Activated CD8-positive, alpha-beta memory T cell treated with anti-CD3 and anti-CD28 coated beads, Interleukin-2, amount 50 U/mL, for 48 hours (primary cell): ENCODE measurements around the gene OLR1.

Source experiments
- DNase-seq: peaks from one replicate; pipeline ENCODE4 v3.0.0-alpha.2; 2020

OLR1 gene

GRCh38 chr12:10151621-10152020 is 20.3 kb downstream of the OLR1 start:
- no peak for DNase-seq

GRCh38 chr12:10147714-10148403 is 24.1 kb downstream of the OLR1 start:
- no peak for DNase-seq

GRCh38 chr12:10142976-10143589 is 28.8 kb downstream of the OLR1 start:
- no peak for DNase-seq

DNA sequence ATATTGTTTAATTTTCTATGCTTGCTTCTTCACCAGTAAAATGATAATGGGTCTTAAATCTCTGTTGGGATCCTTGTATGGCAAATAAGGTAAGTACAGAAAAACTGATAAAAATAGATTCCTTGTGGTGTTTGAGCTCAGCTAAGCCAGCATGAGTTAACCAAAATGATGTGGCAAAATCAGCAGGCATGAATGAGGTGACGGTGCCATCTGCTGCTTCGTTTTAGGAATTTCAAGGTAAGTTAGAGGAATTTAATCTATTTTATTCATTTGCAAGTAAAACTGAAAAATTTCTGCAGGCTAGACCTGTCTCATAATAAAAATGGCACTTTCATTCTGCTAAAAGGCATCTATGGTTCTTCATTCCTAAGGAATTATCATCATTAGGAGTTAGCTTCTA is 31.9 kb downstream of the OLR1 start:
- DNase-seq: no peak

GRCh38 chr12:10136637-10137205 is 35.2 kb downstream of the OLR1 start:
- no peak for DNase-seq

DNA sequence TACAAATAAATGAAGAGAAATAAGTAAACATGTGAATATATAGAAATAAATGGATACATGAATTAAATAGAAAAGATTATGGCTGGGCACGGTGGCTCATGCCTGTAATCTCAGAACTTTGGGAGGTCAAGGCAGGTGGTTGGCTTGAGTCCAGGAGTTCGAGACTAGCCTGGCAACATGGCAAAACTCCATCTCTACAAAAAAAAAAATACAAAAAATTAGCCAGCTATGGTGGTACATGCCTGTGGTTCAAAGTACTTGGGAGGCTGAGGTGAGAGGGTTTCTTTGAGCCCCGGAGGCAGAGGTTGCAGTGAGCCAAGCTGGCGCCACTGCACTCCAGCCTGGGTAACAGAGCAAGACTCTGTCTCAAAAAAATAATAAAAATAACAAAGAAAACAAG is 36.8 kb downstream of the OLR1 start:
- no peak for DNase-seq

DNA sequence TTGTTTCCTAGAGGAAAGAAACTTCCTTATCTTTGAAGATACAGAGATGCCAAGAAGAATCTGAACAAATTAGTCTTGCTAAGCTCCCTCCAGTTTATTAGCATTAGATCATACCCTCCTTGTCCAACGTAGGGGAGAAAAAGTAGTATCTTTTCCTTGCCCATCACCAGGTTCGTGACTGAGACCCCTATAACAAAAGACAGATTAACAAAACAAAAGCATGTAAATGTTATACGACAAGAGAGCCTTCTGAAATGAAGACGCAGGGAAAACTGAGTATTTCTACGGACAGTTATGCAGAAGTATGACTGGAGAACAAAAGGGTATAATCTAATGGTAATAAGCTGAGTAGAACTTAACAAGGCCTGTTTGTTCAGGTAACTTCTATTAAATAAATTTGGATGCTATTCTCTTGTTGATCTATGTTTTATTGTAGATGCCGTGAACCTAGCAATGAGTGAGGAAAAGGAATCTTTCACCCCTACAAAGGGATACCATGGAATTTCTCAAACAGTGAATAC is 39.0 kb downstream of the OLR1 start:
- DNase-seq: no peak

DNA sequence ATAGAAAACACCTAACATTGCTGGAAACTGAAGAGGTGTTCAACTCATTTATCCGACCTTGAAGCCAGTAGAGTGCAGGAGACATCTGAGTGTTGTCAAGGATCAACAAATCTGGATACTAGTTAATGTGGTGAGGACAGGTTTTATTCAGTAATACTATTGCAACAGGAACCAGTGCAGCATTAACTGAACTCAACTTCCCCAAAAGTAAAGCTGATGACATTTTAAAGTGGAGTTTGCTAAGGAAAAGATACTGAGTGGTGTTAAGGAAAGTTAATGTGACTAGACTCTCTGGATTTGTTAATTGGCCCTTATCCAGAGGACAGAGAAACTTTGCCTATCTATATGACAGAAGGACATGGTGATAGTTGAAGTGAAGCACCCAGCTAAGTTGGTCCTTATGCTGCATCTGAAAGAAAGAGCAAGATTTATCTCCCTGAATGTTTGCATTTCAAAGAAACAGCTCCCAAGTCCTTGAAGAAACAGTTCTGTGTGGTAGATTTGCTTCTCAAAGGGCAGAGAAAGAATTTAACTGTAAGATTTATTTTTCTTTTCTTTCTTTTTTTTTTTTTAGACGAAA is 40.7 kb downstream of the OLR1 start:
- no peak for DNase-seq

DNA sequence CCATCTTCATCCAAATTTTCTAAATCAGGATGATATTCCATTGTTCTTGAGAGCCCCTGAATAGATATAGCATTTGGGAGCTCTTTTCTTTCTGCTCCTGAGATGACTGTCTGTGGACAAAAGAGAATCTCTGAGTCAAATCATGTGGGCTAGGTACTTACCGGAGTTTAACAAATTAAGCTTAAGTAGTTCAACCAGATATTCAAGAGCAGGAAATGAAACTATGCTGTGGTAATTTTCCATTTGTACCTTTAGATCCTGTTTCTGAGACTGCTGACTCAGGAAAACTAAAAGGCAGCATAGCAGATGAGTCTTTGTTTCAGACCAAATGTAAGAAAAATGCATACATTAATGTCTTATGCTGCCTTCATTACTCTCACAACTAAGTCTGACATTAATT is 41.9 kb downstream of the OLR1 start, which contains the start of gene CLEC7A:
Gene CLEC7A (minus strand): TSS at position 158 of the 400 bp plus-strand sequence. CDS start 117 bp downstream, at position 41.
- no peak for DNase-seq

DNA sequence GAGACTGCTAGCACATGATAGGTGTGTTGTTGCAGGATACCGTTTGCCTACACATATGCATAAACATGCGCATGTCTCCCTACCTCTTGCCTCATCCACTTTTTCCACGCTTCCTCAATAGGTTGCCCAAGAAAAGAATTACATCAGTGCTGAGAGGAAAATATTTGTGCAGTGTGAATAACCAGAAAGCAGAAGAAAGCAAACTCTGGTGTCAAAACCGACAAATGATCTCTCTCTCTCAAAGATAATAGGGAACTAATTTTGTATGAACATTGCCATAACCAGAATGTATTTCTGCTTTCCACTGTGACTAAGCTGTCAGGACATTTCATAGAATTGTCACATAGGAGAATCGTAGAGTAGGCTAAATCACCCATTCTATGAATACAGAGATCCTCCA is 43.2 kb downstream of the OLR1 start:
- DNase-seq: no peak

DNA sequence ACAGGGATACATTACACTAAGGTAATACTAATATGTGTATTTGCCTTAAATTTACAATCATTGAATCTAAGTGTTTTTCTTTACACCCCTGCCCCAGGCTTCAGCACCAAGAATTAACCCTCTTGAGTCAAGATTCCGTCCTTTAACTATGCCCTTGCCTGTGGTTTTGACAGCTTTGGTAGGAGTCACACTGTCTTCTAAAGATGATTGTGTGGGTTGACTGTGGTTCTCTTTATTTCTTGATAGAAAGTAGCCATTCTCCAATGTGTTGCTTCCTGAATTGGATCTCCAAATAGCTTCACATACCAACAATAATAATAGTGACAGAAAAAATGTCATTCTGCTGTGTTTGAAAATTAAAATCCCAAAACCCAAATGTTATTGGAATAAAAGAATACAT is 45.5 kb downstream of the OLR1 start:
- no peak for DNase-seq

DNA sequence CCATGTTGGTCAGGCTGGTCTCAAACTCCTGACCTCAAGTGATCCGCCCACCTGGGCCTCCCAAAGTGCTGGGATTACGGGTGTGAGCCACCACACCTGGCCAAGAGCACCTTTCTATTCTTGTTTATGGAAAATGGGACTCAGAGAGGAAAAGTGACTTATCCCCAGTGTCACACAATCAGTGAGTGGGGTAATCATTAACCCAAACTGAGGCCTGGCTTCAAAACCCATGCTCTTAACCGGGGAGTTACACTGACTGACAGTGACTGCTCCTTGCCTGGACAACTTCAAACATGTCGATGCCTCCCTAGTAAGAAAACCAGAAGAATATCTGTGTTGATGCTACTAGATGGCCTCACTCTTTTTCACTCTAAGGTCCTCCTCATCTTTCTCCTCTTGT is 49.2 kb downstream of the OLR1 start:
- DNase-seq: no peak

- DNase-seq: no peak
Measured at GRCh38 chr12:10121278-10121677, 50.7 kb downstream of the OLR1 start.

DNA sequence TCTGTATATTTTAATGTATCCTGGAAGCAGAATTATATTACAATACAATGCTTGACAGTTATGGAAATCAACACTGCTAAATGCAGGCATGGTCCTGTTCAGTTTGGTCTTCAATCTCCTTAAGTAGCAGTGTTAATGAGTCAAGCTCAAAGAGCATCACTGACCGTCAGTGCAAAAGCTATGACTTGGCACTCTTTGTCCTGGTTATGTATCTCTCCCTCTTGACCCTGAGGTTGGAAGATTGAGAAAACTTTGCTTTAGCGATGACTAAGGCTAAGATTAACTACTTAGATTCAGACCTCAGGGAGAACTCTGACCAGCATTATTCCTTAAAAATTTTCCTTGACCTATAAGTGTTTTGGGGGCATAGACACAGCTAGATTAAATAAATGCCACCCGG is 52.9 kb downstream of the OLR1 start:
- DNase-seq: no peak

DNA sequence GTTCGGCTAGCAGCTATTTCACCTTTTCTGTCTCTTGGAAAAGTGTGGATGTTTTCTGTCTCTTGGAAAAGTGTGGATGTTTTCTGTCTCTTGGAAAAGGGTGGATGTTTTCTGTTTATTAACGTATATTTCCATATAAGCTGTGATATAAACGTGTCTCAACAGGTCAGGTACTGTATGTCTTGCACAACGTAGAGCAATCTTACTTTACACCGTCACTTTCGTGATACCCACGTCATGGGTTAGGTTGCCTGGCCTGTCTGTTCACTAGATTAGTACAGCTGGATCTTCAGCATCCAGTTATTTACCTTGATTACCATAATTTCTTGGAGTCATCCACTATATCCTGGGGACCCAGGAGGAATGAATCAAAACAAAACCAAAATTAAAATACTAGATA is 56.0 kb downstream of the OLR1 start:
- no peak for DNase-seq

DNA sequence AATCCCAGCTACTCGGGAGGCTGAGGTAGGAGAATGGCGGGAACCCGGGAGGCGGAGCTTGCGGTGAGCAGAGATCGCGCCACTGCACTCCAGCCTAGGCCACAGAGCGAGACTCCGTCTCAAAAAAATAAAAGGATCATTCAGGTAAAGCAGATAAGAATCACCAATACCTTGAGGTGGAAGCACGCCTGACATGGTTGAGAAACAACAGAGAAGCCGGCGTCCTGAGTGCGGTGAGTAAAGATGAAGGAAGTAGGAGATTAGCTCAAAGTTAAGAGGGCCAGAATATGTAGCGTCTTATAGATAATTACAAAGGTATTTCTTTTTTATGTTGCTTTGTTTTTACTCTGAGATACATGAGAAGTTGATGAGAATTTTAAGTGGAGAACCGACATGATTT is 56.6 kb downstream of the OLR1 start:
- no peak for DNase-seq

- DNase-seq: no peak
Measured at GRCh38 chr12:10113920-10114319, 58.0 kb downstream of the OLR1 start.

GRCh38 chr12:10113075-10113474 is 58.9 kb downstream of the OLR1 start:
- DNase-seq: no peak

- no peak for DNase-seq
Measured at GRCh38 chr12:10111451-10111850, 60.5 kb downstream of the OLR1 start.

- no peak for DNase-seq
Measured at GRCh38 chr12:10110256-10110844, 61.6 kb downstream of the OLR1 start.
